Memory B cell (primary cell): ENCODE measurements around the gene CCND3.
"Not testable (repeated sequence)": the region's sequence is repeated elsewhere in the genome, so short reads cannot be mapped to it uniquely, and the experiment has no call there.

Source experiments
- ATAC-seq: fragments of 150-1000 bp; cut with Tn5 transposase; 2 replicates; pipeline ENCODE4 v1.10.0; 2021; ENCODE audit warnings: low read depth, mild to moderate bottlenecking, moderate library complexity
- DNase-seq, 2 donors: peaks; one replicate each; pipeline ENCODE4 v3.0.0; 2022; ENCODE audit warnings: low spot score in 2 of 2
- H3K27ac Mint-ChIP-seq: one replicate; pipeline ENCODE4 v1.8.0; 2022; ENCODE audit warnings: mild to moderate bottlenecking, moderate library complexity, mixed read lengths
- H3K27me3 Mint-ChIP-seq: one replicate; pipeline ENCODE4 v1.8.0; 2022; ENCODE audit warnings: mixed read lengths
- H3K36me3 Mint-ChIP-seq: one replicate; pipeline ENCODE4 v1.8.0; 2022; ENCODE audit warnings: mild to moderate bottlenecking, mixed read lengths
- H3K4me1 Mint-ChIP-seq: one replicate; pipeline ENCODE4 v1.8.0; 2022; ENCODE audit warnings: mixed read lengths
- H3K4me3 Mint-ChIP-seq: one replicate; pipeline ENCODE4 v1.8.0; 2022; ENCODE audit warnings: mild to moderate bottlenecking, moderate library complexity, mixed read lengths
- H3K9me3 Mint-ChIP-seq: one replicate; pipeline ENCODE4 v1.8.0; 2022; ENCODE audit warnings: mixed read lengths

The CCND3 gene

GRCh38 chr6:41964201-41964887, 22.7 kb upstream of the CCND3 start:
- Mint-ChIP-seq H3K4me1 (peaks cover 20% of the 10 kb centered on the region), H3K27me3 (no peaks in the 10 kb centered on the region), H3K4me3 (no peak overlapping the region), H3K9me3 (no peaks in the 10 kb centered on the region), H3K27ac (peak overlapping the region; percentile 9), H3K36me3 (peaks cover 17% of the 10 kb centered on the region)
- DNase-seq (no peak), ATAC-seq (no peak)

DNA sequence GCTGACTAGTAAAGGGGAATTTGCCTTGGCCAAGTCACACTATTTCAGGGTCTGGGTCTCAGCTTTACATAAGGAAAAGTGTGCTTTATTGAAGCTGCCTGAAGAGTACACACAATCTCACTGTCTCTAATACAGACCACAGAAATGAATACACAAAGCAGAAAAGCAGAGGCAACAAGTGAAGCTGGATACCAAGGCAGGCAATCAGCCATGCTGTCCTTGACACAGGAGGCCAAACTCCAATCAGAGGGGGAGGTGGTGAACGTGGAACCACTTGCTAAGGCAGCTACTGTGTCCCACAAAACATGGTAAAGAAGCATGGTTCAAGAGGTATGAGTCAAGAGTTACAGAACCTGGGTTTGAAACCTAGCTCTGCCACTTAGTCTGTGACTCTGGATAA, 21.8 kb upstream of the CCND3 start:
- Mint-ChIP-seq H3K27me3 (no peaks in the 10 kb centered on the region), H3K36me3 (peaks cover 25% of the 10 kb centered on the region), H3K9me3 (no peaks in the 10 kb centered on the region), H3K27ac (peak overlapping the region; percentile 78), H3K4me1 (peaks cover 22% of the 10 kb centered on the region), H3K4me3 (no peak overlapping the region)
- DNase-seq (no peak), ATAC-seq (no peak)

- no peak for ATAC-seq
- Mint-ChIP-seq H3K9me3 (no peaks in the 10 kb centered on the region), H3K27me3 (no peaks in the 10 kb centered on the region), H3K27ac (peak overlapping the region; percentile 32), H3K4me1 (peaks cover 17% of the 10 kb centered on the region), H3K36me3 (peaks cover 27% of the 10 kb centered on the region), H3K4me3 (no peak overlapping the region)
- no peak for DNase-seq
Measured at GRCh38 chr6:41960028-41960427, 18.4 kb upstream of the CCND3 start.

GRCh38 chr6:41958022-41958856, 16.6 kb upstream of the CCND3 start:
- ATAC-seq (no peak), DNase-seq (no peak)
- Mint-ChIP-seq H3K4me1 (peaks cover 13% of the 10 kb centered on the region), H3K36me3 (peaks cover 26% of the 10 kb centered on the region), H3K9me3 (no peaks in the 10 kb centered on the region), H3K27ac (peak overlapping the region; percentile 47), H3K27me3 (no peaks in the 10 kb centered on the region), H3K4me3 (no peak overlapping the region)

DNA sequence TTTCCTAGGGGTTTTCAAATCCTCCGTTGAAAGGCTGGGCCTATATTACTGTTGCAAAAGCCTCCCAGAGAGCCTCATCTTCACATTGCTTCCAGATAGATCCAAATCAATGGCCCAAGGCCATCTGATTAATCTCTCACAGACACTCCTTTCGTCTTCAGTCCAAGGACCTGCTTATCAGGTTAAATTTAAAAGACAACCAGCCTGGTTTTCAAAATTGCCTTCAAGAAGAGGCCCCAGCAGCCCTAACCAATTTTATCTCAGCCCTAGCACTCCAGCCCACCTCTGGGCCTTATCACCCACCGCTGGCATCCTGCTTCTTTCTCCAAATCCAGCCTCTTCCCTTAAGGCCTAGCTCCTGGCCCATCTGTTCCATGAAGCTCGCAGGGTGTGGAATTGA, 15.5 kb upstream of the CCND3 start:
- Mint-ChIP-seq H3K36me3 (peaks cover 24% of the 10 kb centered on the region), H3K27ac (no peak overlapping the region)

GRCh38 chr6:41955412-41955811, 13.8 kb upstream of the CCND3 start:
- Mint-ChIP-seq H3K27ac (no peak overlapping the region), H3K4me1 (peaks cover 8% of the 10 kb centered on the region), H3K4me3 (no peak overlapping the region), H3K27me3 (no peaks in the 10 kb centered on the region), H3K9me3 (no peaks in the 10 kb centered on the region), H3K36me3 (peaks cover 20% of the 10 kb centered on the region)
- DNase-seq = no peak
- no peak for ATAC-seq

More for the DNA sequence above, 15.5 kb upstream of the CCND3 start:
- no peaks in the 10 kb centered on the region for H3K9me3 Mint-ChIP-seq
- peaks cover 12% of the 10 kb centered on the region for H3K4me1 Mint-ChIP-seq
- H3K4me3 Mint-ChIP-seq = no peak overlapping the region
- DNase-seq = no peak
- no peaks in the 10 kb centered on the region for H3K27me3 Mint-ChIP-seq
- no peak for ATAC-seq

DNA sequence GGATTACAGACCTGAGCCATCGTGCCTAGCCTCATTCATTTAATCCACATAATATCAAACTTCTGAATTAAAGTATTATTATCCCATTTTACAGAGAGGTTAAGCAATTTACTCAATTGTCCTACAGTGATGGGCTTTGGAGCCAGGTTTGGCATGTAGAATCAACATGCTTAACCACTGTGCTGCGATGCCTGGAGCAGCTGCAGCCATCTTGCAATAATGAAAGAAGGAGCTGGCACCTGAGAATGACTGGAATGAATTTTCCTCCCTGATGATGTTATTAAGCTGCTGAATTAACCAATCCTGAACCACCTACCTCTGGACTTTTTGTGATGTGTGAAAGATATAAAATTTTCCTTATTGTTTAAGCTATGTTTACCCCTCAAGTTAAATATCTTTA, 13.1 kb upstream of the CCND3 start:
- ATAC-seq (no peak), DNase-seq (no peak)
- peaks cover 19% of the 10 kb centered on the region for H3K36me3 Mint-ChIP-seq
- H3K27me3 Mint-ChIP-seq = no peaks in the 10 kb centered on the region
- peaks cover 10% of the 10 kb centered on the region for H3K4me1 Mint-ChIP-seq
- H3K4me3 Mint-ChIP-seq = no peak overlapping the region
- no peaks in the 10 kb centered on the region for H3K9me3 Mint-ChIP-seq
- no peak overlapping the region for H3K27ac Mint-ChIP-seq

- no peaks in the 10 kb centered on the region for H3K27me3 Mint-ChIP-seq
- H3K27ac Mint-ChIP-seq = peak overlapping the region; percentile 40
- no peak for DNase-seq
- H3K4me1 Mint-ChIP-seq = peaks cover 16% of the 10 kb centered on the region
- no peaks in the 10 kb centered on the region for H3K9me3 Mint-ChIP-seq
- peaks cover 13% of the 10 kb centered on the region for H3K36me3 Mint-ChIP-seq
- H3K4me3 Mint-ChIP-seq = no peak overlapping the region
- no peak for ATAC-seq
Measured at GRCh38 chr6:41947581-41948220, 6.1 kb upstream of the CCND3 start.

GRCh38 chr6:41943456-41943855, 1.8 kb upstream of the CCND3 start:
- Mint-ChIP-seq H3K4me1 (peaks cover 37% of the 10 kb centered on the region), H3K9me3 (no peaks in the 10 kb centered on the region), H3K4me3 (no peak overlapping the region), H3K27ac (no peak overlapping the region), H3K36me3 (peaks cover 9% of the 10 kb centered on the region), H3K27me3 (no peaks in the 10 kb centered on the region)
- no peak for DNase-seq
- ATAC-seq = no peak

DNA sequence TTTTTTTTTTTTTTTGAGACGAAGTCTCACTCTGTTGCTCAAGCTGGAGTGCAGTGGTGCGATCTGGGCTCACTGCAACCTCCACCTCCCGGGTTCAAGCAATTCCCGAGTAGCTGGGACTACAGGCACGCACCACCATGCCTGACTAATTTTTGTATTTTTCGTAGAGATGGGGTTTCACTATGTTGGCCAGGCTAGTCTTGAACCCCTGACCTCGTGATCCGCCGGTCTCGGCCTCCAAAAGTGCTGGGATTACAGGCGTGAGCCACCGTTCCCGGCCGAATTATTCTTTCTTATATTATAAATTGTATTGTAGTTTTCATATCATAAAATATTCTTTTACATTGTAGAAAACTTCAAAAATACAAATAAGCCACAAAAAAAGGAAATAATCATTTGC, 1.3 kb upstream of the CCND3 start:
- not testable (repeated sequence) for H3K9me3 Mint-ChIP-seq, H3K36me3 Mint-ChIP-seq, H3K4me3 Mint-ChIP-seq, ATAC-seq, DNase-seq, H3K27ac Mint-ChIP-seq, H3K27me3 Mint-ChIP-seq
- peaks cover 39% of the 10 kb centered on the region for H3K4me1 Mint-ChIP-seq

- peaks cover 36% of the 10 kb centered on the region for H3K4me1 Mint-ChIP-seq
- peak; percentile 5 for ATAC-seq
- H3K36me3 Mint-ChIP-seq = peaks cover under 1% of the 10 kb centered on the region
- H3K27me3 Mint-ChIP-seq = no peaks in the 10 kb centered on the region
- no peak for DNase-seq
- no peaks in the 10 kb centered on the region for H3K9me3 Mint-ChIP-seq
- H3K27ac Mint-ChIP-seq = peak overlapping the region; percentile 85
- peak overlapping the region; percentile 91 for H3K4me3 Mint-ChIP-seq
Measured at GRCh38 chr6:41942067-41942851, 651 bp upstream of the CCND3 start.

DNA sequence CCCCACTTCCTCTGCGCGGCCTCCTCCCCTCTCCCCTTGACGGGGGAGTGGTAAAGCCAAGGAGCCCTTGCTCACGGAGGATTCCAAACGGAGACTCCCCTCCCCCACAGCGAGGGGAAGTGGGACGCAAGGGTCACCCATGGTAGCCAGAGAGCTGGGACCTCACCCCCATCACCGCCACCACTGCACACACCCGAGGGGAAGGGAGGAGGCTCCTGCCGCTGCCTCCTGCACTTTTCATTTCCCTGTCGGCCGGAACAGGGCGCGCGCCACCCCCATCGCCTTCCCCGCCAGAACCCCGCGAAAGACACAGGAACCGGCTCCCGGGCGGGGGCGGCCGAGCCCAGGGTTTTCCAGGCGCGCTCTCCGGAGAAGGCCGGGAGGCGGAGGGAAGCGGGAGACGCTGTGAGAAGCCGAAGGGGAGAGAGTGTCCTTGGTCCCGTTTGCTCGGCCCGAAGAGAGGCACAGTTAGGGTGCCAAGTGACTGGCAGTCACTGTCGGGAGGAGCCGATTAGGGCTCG, 789 bp downstream of the CCND3 start:
- H3K4me1 Mint-ChIP-seq = peaks cover 46% of the 10 kb centered on the region
- H3K27ac Mint-ChIP-seq = peak overlapping the region; percentile 81
- ATAC-seq (peak; percentile 13), DNase-seq (peak in 1 of 2 donors; percentile 25)
- peak overlapping the region; percentile 91 for H3K4me3 Mint-ChIP-seq
- no peaks in the 10 kb centered on the region for H3K36me3 Mint-ChIP-seq
- H3K27me3 Mint-ChIP-seq = no peaks in the 10 kb centered on the region
- H3K9me3 Mint-ChIP-seq = no peaks in the 10 kb centered on the region

DNA sequence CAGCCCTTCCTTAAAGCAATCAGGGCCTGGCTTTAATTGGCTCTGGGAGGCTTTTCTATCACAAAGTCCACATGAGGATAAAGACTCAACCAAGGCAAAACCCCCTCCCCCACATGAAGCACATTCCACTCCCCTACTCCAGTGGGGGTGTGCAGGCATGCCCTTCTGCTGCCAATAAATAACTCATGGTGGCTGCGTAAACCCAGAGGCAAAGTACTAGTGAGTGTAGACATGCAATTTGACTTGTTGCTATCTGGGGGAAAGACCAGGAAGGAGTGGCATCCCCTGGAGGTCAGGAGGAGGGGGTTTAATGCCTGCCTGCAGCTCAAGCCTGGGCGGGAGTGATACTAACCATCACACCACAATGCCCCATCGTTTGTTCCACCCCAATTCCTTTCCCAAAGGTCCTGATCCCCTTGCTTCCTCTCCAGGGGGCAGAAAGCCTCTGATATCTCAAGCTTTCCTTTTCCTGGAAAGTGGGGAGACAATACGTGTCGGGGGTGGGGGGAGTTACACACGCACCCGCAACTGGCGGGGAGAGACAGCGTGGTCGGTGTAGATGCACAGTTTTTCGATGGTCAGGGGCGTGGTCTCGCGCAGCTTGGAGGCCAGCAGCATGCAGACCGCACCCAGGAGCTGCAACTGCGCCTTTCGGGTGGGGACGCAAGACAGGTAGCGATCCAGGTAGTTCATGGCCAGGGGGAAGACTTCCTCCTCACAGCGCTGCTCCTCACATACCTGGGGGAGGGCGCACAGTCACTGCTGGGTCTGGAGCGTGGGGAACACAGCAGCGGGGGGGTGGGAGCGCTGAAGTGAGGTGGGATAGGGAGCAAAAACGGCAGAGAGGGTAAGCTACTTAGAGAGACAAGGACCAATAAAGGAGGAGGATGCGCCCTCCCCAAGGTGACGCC, 1.5 kb downstream of the CCND3 start:
- Mint-ChIP-seq H3K27me3 (no peaks in the 10 kb centered on the region), H3K9me3 (no peaks in the 10 kb centered on the region), H3K4me3 (peak overlapping the region; percentile 91), H3K4me1 (peaks cover 46% of the 10 kb centered on the region), H3K27ac (peak overlapping the region; percentile 81), H3K36me3 (no peaks in the 10 kb centered on the region)
- ATAC-seq (no peak), DNase-seq (no peak)
